IMR-90 (cell line): ENCODE data around the gene TMEM263. TPM values are rescaled to one million over a fixed set of nuclear protein-coding genes. Genes with fewer than 3 reads are reported as not detected.

Experiments
- ATAC-seq: fragments of 200-7000 bp; cut with Tn5 transposase; 2 replicates; pipeline ENCODE4 v1.9.1; 2020; ENCODE audit warnings: low read depth, mild to moderate bottlenecking, moderate library complexity
- BruUV-seq: library from RNA; stranded (reverse); fragments of 400-500 nt; replicated peaks from 2 replicates; lab custom pipeline; 2021; lab: Mats Ljungman, UMichigan
- CTCF ChIA-PET: fragments of 300-600 bp; formaldehyde crosslinking; extraction: SDS; loops from one replicate; lab custom pipeline; 2021; ENCODE audit warnings: antibody characterized with exemption; lab: Yijun Ruan, JAX
- POLR2A ChIA-PET: fragments of 300-600 bp; sonication (Branson Sonifier 250); formaldehyde crosslinking; loops from one replicate; lab custom pipeline; 2022; ENCODE audit warnings: antibody characterized with exemption; ENCODE audit not compliant: unreplicated experiment; lab: Charles Lee
- DNase-seq: peaks from one replicate; pipeline ENCODE4 v3.0.0; 2013
- H2AFZ ChIP-seq: replicated peaks from 2 replicates; pipeline ENCODE3; 2013; ENCODE audit warnings: low read length, mild to moderate bottlenecking; ENCODE audit not compliant: poor library complexity
- H2AK5ac ChIP-seq: 2 replicates; pipeline ENCODE4 v1.6.1; 2013; ENCODE audit warnings: low read depth, low read length, inconsistent platforms
- H2AK9ac ChIP-seq: replicated peaks from 2 replicates; pipeline ENCODE3; 2013; ENCODE audit warnings: mild to moderate bottlenecking, low read depth, low read length, moderate library complexity; ENCODE audit not compliant: poor library complexity
- H2BK120ac ChIP-seq: 2 replicates; pipeline ENCODE4 v1.6.1; 2013; ENCODE audit warnings: low read depth, low read length, inconsistent platforms
- H2BK15ac ChIP-seq: 3 replicates; pipeline ENCODE4 v1.6.1; 2013; ENCODE audit warnings: low read depth, low read length, inconsistent platforms
- H2BK20ac ChIP-seq: 2 replicates; pipeline ENCODE4 v1.6.1; 2013; ENCODE audit warnings: low read depth, mild to moderate bottlenecking, inconsistent platforms, low read length, moderate library complexity
- H2BK5ac ChIP-seq: 2 replicates; pipeline ENCODE4 v1.6.1; 2013; ENCODE audit warnings: mild to moderate bottlenecking, low read depth, low read length, inconsistent platforms; ENCODE audit not compliant: poor library complexity, severe bottlenecking
- H3K14ac ChIP-seq: replicated peaks from 2 replicates; pipeline ENCODE4 v1.6.1; 2013; ENCODE audit warnings: low read depth, low read length, inconsistent platforms
- H3K18ac ChIP-seq: 2 replicates; pipeline ENCODE4 v1.6.1; 2013; ENCODE audit warnings: low read depth, low read length, control low read depth
- H3K23ac ChIP-seq: 2 replicates; pipeline ENCODE4 v1.6.1; 2013; ENCODE audit warnings: low read depth, low read length, inconsistent platforms
- H3K27ac ChIP-seq: 2 replicates; pipeline ENCODE4 v1.5.1; 2013; ENCODE audit warnings: mild to moderate bottlenecking, control low read depth, low read length; ENCODE audit not compliant: insufficient read depth
- H3K27me3 ChIP-seq: 2 replicates; pipeline ENCODE4 v1.6.1; 2013; ENCODE audit warnings: low read length; ENCODE audit not compliant: control insufficient read depth, insufficient read depth
- H3K36me3 ChIP-seq: 2 replicates; pipeline ENCODE4 v1.6.1; 2013; ENCODE audit warnings: low read length, mixed read lengths; ENCODE audit not compliant: control insufficient read depth, insufficient read depth
- H3K4ac ChIP-seq: 2 replicates; pipeline ENCODE4 v1.6.1; 2013; ENCODE audit warnings: low read depth, low read length, inconsistent platforms
- H3K4me1 ChIP-seq: 2 replicates; pipeline ENCODE4 v1.6.1; 2013; ENCODE audit warnings: low read length, mixed read lengths; ENCODE audit not compliant: control insufficient read depth, insufficient read depth
- H3K4me2 ChIP-seq: 2 replicates; pipeline ENCODE4 v1.6.1; 2013; ENCODE audit warnings: low read depth, mild to moderate bottlenecking, control low read depth, low read length, moderate library complexity
- H3K4me3 ChIP-seq: 2 replicates; pipeline ENCODE4 v1.5.1; 2013; ENCODE audit warnings: low read depth, mild to moderate bottlenecking, control low read depth, low read length, moderate library complexity; ENCODE audit not compliant: insufficient read depth
- H3K56ac ChIP-seq: 2 replicates; pipeline ENCODE4 v1.6.1; 2013; ENCODE audit warnings: low read length, inconsistent platforms; ENCODE audit not compliant: insufficient read depth; ENCODE audit errors: extremely low read depth
- H3K79me1 ChIP-seq, 2 experiments: 2 replicates each; pipeline ENCODE4 v1.6.1; 2013; ENCODE audit warnings: low read length in 2 of 2, inconsistent platforms in 1 of 2, low read depth in 1 of 2
- H3K9ac ChIP-seq: 2 replicates; pipeline ENCODE4 v1.6.1; 2013; ENCODE audit warnings: low read depth, low read length, control low read depth
- H3K9me1 ChIP-seq: 2 replicates; pipeline ENCODE4 v1.6.1; 2013; ENCODE audit warnings: low read length, inconsistent platforms; ENCODE audit not compliant: insufficient read depth
- H3K9me3 ChIP-seq: 2 replicates; pipeline ENCODE4 v1.6.1; 2013; ENCODE audit warnings: low read length; ENCODE audit not compliant: control insufficient read depth, insufficient read depth
- H4K20me1 ChIP-seq: 2 replicates; pipeline ENCODE4 v1.6.1; 2013; ENCODE audit warnings: low read length, inconsistent platforms; ENCODE audit not compliant: insufficient read depth
- H4K5ac ChIP-seq: 2 replicates; pipeline ENCODE4 v1.6.1; 2013; ENCODE audit warnings: mild to moderate bottlenecking, low read depth, low read length, control low read depth
- H4K8ac ChIP-seq, 2 experiments: 2 replicates each; pipeline ENCODE4 v1.6.1; 2013; ENCODE audit warnings: low read depth in 2 of 2, low read length in 2 of 2, control low read depth in 1 of 2, inconsistent platforms in 1 of 2
- H4K91ac ChIP-seq: 2 replicates; pipeline ENCODE4 v1.6.1; 2013; ENCODE audit warnings: low read depth, low read length, inconsistent platforms; ENCODE audit not compliant: insufficient read depth
- BHLHE40 ChIP-seq: fragments of 150-350 bp; IDR thresholded peaks from 2 replicates; pipeline ENCODE4 v1.6.1; 2016; ENCODE audit warnings: mild to moderate bottlenecking, low read depth, low read length
- CEBPB ChIP-seq: IDR thresholded peaks from 2 replicates; pipeline ENCODE4 v1.6.1; 2012; ENCODE audit warnings: low read depth, low read length, improper control_type of control experiment
- CHD1 ChIP-seq: IDR thresholded peaks from 2 replicates; pipeline ENCODE4 v1.6.1; 2012; ENCODE audit warnings: low read depth, low read length, improper control_type of control experiment
- ELK1 ChIP-seq: fragments of 150-350 bp; IDR thresholded peaks from 2 replicates; pipeline ENCODE4 v1.6.1; 2016; ENCODE audit warnings: low read depth, mild to moderate bottlenecking, low read length, moderate library complexity, borderline replicate concordance
- FOS ChIP-seq: fragments of 150-350 bp; IDR thresholded peaks from 2 replicates; pipeline ENCODE4 v1.6.1; 2016; ENCODE audit warnings: low read depth, low read length
- MAFK ChIP-seq: IDR thresholded peaks from 2 replicates; pipeline ENCODE4 v1.6.1; 2012; ENCODE audit warnings: low read depth, low read length, improper control_type of control experiment
- MAZ ChIP-seq: IDR thresholded peaks from 2 replicates; pipeline ENCODE4 v1.6.1; 2012; ENCODE audit warnings: low read depth, mild to moderate bottlenecking, low read length, improper control_type of control experiment, moderate library complexity, borderline replicate concordance
- NFE2L2 ChIP-seq: fragments of 150-350 bp; IDR thresholded peaks from 2 replicates; pipeline ENCODE4 v1.6.1; 2016; ENCODE audit warnings: low read depth, mild to moderate bottlenecking, low read length
- POLR2A ChIP-seq: IDR thresholded peaks from 2 replicates; pipeline ENCODE4 v1.6.1; 2012; ENCODE audit warnings: mild to moderate bottlenecking, low read depth, low read length
- RAD21 ChIP-seq: IDR thresholded peaks from 2 replicates; pipeline ENCODE4 v1.6.1; 2012; ENCODE audit warnings: low read length, improper control_type of control experiment
- RCOR1 ChIP-seq: IDR thresholded peaks from 2 replicates; pipeline ENCODE4 v1.6.1; 2012; ENCODE audit warnings: mild to moderate bottlenecking, low read length, improper control_type of control experiment; ENCODE audit not compliant: insufficient replicate concordance
- RFX5 ChIP-seq: IDR thresholded peaks from 2 replicates; pipeline ENCODE4 v1.8.0; 2012; ENCODE audit warnings: low read depth, mild to moderate bottlenecking, low read length, moderate library complexity
- SMC3 ChIP-seq: fragments of 150-350 bp; IDR thresholded peaks from 2 replicates; pipeline ENCODE4 v1.6.1; 2016; ENCODE audit warnings: low read depth, mild to moderate bottlenecking, antibody characterized with exemption, low read length, moderate library complexity
- WGBS, 2 experiments: methylation state at CpG; one replicate each; pipeline versions ENCODE4 v1.1.5 to v1.1.7; 2013; ENCODE audit warnings: missing lambda C conversion rate in 2 of 2; ENCODE audit not compliant: insufficient read length in 1 of 2; ENCODE audit errors: extremely low coverage in 2 of 2; 5-methylcytosine and 5-hydroxymethylcytosine counted together
- dilution Hi-C: fragments of 300-500 bp; cut with HindIII; formaldehyde crosslinking; loops from one replicate; pipeline ENCODE4 v1.14.3; 2018; ENCODE audit warnings: low sequenced_read_pairs; ENCODE audit not compliant: unreplicated experiment
- in situ Hi-C: fragments of 300-500 bp; cut with MboI; formaldehyde crosslinking; loops from 3 replicates; pipeline ENCODE4 v1.14.3; 2019; ENCODE audit warnings: low sequenced_read_pairs, inconsistent platforms, mixed read lengths
- intact Hi-C: fragments of 100-400 bp; cut with micrococcal nuclease; formaldehyde crosslinking; loops from 2 replicates; pipeline ENCODE4 v1.10.0; 2022
- polyA plus RNA-seq, 3 experiments: library from polyadenylated mRNA; depleted of rRNA; stranded (reverse); fragments of >200 nt; gene quantifications; 2 replicates each; pipeline ENCODE4 v1.2.3, GENCODE V29; 2012; ENCODE audit warnings: low replicate concordance in 1 of 3
- total RNA-seq: library from RNA; depleted of rRNA; stranded (reverse); fragments of >200 nt; gene quantifications from 2 replicates; pipeline ENCODE4 v1.2.3, GENCODE V29; 2012

TMEM263 gene
- total and polyA plus RNA-seq, 2 of the 4 experiments (the other 2 are of a cell fraction) = 47.9 to 99.7 TPM

- no peak overlapping the region for H3K56ac ChIP-seq
- peaks cover 11% of the 10 kb centered on the region for H3K9me1 ChIP-seq
- DNase-seq (peak; percentile 28), ATAC-seq (no peak)
- intact Hi-C loops = no loop called here
- no peak overlapping the region for H3K4ac ChIP-seq
- no peak overlapping the region for H4K5ac ChIP-seq
- peaks cover 6% of the 10 kb centered on the region; the same call in 1 of the 2 replicates for H3K36me3 ChIP-seq
- H3K9ac ChIP-seq = no peak overlapping the region
- no peaks in the 10 kb centered on the region for H3K9me3 ChIP-seq
- H2BK120ac ChIP-seq = no peak overlapping the region
- no peak overlapping the region for H2AK9ac ChIP-seq
- H2BK15ac ChIP-seq = no peak overlapping the region
- dilution Hi-C loops = no loop called here
- H3K4me2 ChIP-seq = no peak overlapping the region
- H3K18ac ChIP-seq = no peak overlapping the region
- TF ChIP-seq BHLHE40 = no peak
- no peak for TF ChIP-seq CEBPB
- no peak for TF ChIP-seq NFE2L2
- no peak for TF ChIP-seq MAFK
- TF ChIP-seq RAD21 = no peak
- TF ChIP-seq RFX5 = no peak
- TF ChIP-seq CHD1 = no peak
- TF ChIP-seq FOS = no peak
- no peak for TF ChIP-seq MAZ
- no peak for TF ChIP-seq ELK1
- no peak for TF ChIP-seq POLR2A
- TF ChIP-seq SMC3 = no peak
- no peak for TF ChIP-seq RCOR1
- H4K91ac ChIP-seq = no peak overlapping the region
- H3K27ac ChIP-seq = no peak overlapping the region
- no CpG with 5 or more reads among the region's 1 CpG for WGBS, 2 experiments
- no peaks in the 10 kb centered on the region for H3K27me3 ChIP-seq
- H3K23ac ChIP-seq = no peak overlapping the region
- in situ Hi-C loops = no loop called here
- BruUV-seq = no TSS peak
- H3K79me1 ChIP-seq = peaks cover 3 to 36% of the 10 kb centered on the region in 2 experiments; a peak in 3 of 4 replicates
- no peak overlapping the region for H2BK5ac ChIP-seq
- no peak overlapping the region for H3K4me3 ChIP-seq
- H2BK20ac ChIP-seq = no peak overlapping the region
- peaks cover 40% of the 10 kb centered on the region for H4K20me1 ChIP-seq
- no peak overlapping the region for H4K8ac ChIP-seq
- peaks cover 4% of the 10 kb centered on the region for H3K4me1 ChIP-seq
- H2AK5ac ChIP-seq = no peak overlapping the region
- H2AFZ ChIP-seq = no peak overlapping the region
- ChIA-PET POLR2A (interaction anchor here (0.6 to 1.6 kb wide), 2 partner anchors 20 to 386 kb away, joined by 4 read pairs; partner anchors contain the start of gene TMEM263), CTCF (interaction anchor here (0.6 kb wide), 1 partner anchor 759 kb away, joined by 3 read pairs; no protein-coding TSS in a partner anchor)
- H3K14ac ChIP-seq = no peak overlapping the region
Measured at GRCh38 chr12:106976668-106977067, 21.0 kb downstream of the TMEM263 start.
